ENCODE results near the gene NHLH1.

NHLH1 gene

GRCh38 chr1:160342526-160342925 lies 24.3 kb upstream of the NHLH1 start:
- Histone ChIP-seq H3K4me3 (ENCODE audit: severe bottlenecking) (peak overlapping the region; percentile 78), H3K9me3 (ENCODE audit: severe bottlenecking) (no peaks in the 10 kb centered on the region), H3K4me1 (ENCODE audit: insufficient read depth, poor library complexity, severe bottlenecking) (peaks cover 8% of the 10 kb centered on the region), H3K36me3 (ENCODE audit: low read depth) (peaks cover 73% of the 10 kb centered on the region), H3K27me3 (ENCODE audit: insufficient read depth, poor library complexity, severe bottlenecking) (no peaks in the 10 kb centered on the region), H3K27ac (ENCODE audit: poor library complexity, severe bottlenecking) (peak overlapping the region; percentile 46)
- ATAC-seq (ENCODE audit: low read depth) (no peak), DNase-seq (ENCODE audit: low spot score) (no peak)
- TF ChIP-seq CTCF (IDR thresholded peaks at IDR 0.05; ENCODE audit: poor library complexity, severe bottlenecking), result no peak

GRCh38 chr1:160342953-160343869 lies 23.7 kb upstream of the NHLH1 start, which contains the start of the genes COPA and NCSTN:
COPA (minus strand) TSS chr1:160343250; CDS start chr1:160343170, 80 bp downstream.
NCSTN (plus strand) TSS chr1:160343383; CDS start chr1:160343397, 14 bp downstream.
- peak; percentile 91 for DNase-seq (ENCODE audit: low spot score)
- peaks cover 8% of the 10 kb centered on the region for H3K4me1 ChIP-seq (ENCODE audit: insufficient read depth, poor library complexity, severe bottlenecking)
- TF ChIP-seq CTCF (IDR thresholded peaks at IDR 0.05; ENCODE audit: poor library complexity, severe bottlenecking), result no peak

GRCh38 chr1:160344241-160344640 lies 22.6 kb upstream of the NHLH1 start:
- Histone ChIP-seq H3K9me3 (ENCODE audit: severe bottlenecking) (no peaks in the 10 kb centered on the region), H3K27ac (ENCODE audit: poor library complexity, severe bottlenecking) (no peak overlapping the region), H3K4me3 (ENCODE audit: severe bottlenecking) (peak overlapping the region; percentile 78), H3K4me1 (ENCODE audit: insufficient read depth, poor library complexity, severe bottlenecking) (peaks cover 8% of the 10 kb centered on the region), H3K27me3 (ENCODE audit: insufficient read depth, poor library complexity, severe bottlenecking) (no peaks in the 10 kb centered on the region), H3K36me3 (ENCODE audit: low read depth) (peaks cover 72% of the 10 kb centered on the region)
- ATAC-seq (ENCODE audit: low read depth), result no peak
- TF ChIP-seq CTCF (IDR thresholded peaks at IDR 0.05; ENCODE audit: poor library complexity, severe bottlenecking), result no peak
- no peak for DNase-seq (ENCODE audit: low spot score)

More at GRCh38 chr1:160342953-160343869, 23.7 kb upstream of the NHLH1 start, which contains the start of the genes COPA and NCSTN:
- no peaks in the 10 kb centered on the region for H3K9me3 ChIP-seq (ENCODE audit: severe bottlenecking)
- H3K27ac ChIP-seq (ENCODE audit: poor library complexity, severe bottlenecking), result peak within 1 kb of the TSS; percentile 46
- peak; percentile 99 for ATAC-seq (ENCODE audit: low read depth)
- H3K36me3 ChIP-seq (ENCODE audit: low read depth), result peaks cover 72% of the 10 kb centered on the region
- H3K27me3 ChIP-seq (ENCODE audit: insufficient read depth, poor library complexity, severe bottlenecking), result no peaks in the 10 kb centered on the region
- H3K4me3 ChIP-seq (ENCODE audit: severe bottlenecking), result peak within 1 kb of the TSS; percentile 78

GRCh38 chr1:160344936-160345335 lies 21.9 kb upstream of the NHLH1 start:
- no peak overlapping the region for H3K4me3 ChIP-seq (ENCODE audit: severe bottlenecking)
- H3K27me3 ChIP-seq (ENCODE audit: insufficient read depth, poor library complexity, severe bottlenecking), result no peaks in the 10 kb centered on the region
- H3K36me3 ChIP-seq (ENCODE audit: low read depth), result peaks cover 72% of the 10 kb centered on the region
- ATAC-seq (ENCODE audit: low read depth), result no peak
- no peak for TF ChIP-seq CTCF (IDR thresholded peaks at IDR 0.05; ENCODE audit: poor library complexity, severe bottlenecking)
- no peak overlapping the region for H3K27ac ChIP-seq (ENCODE audit: poor library complexity, severe bottlenecking)
- DNase-seq (ENCODE audit: low spot score), result no peak
- H3K4me1 ChIP-seq (ENCODE audit: insufficient read depth, poor library complexity, severe bottlenecking), result peaks cover 8% of the 10 kb centered on the region
- no peaks in the 10 kb centered on the region for H3K9me3 ChIP-seq (ENCODE audit: severe bottlenecking)
